Muscle layer of duodenum (tissue), 2 donors: ENCODE data around the gene ZBTB3.
"Not testable (repeated sequence)": the region's sequence is repeated elsewhere in the genome, so short reads cannot be mapped to it uniquely, and the experiment has no call there.

Experiments used
- H3K27ac ChIP-seq: one replicate; pipeline ENCODE4 v1.7.0; 2013; ENCODE audit warnings: mild to moderate bottlenecking, low read length
- H3K27me3 ChIP-seq: one replicate; pipeline ENCODE4 v1.7.0; 2013; ENCODE audit warnings: low read depth, mild to moderate bottlenecking, control low read depth, low read length
- H3K36me3 ChIP-seq, 2 donors: one replicate each; pipeline ENCODE4 v1.7.0; 2013; ENCODE audit warnings: low read length in 2 of 2, control low read depth in 1 of 2, mild to moderate bottlenecking in 1 of 2; ENCODE audit not compliant: insufficient read depth in 2 of 2, control insufficient read depth in 1 of 2
- H3K4me1 ChIP-seq, 2 donors: one replicate each; pipeline ENCODE4 v1.7.0; 2013; ENCODE audit warnings: low read length in 2 of 2, mild to moderate bottlenecking in 2 of 2, control low read depth in 1 of 2, moderate library complexity in 1 of 2; ENCODE audit not compliant: insufficient read depth in 2 of 2, control insufficient read depth in 1 of 2
- H3K4me3 ChIP-seq, 2 donors: one replicate each; pipeline ENCODE4 v1.7.0; 2013; ENCODE audit warnings: low read length in 2 of 2, low read depth in 1 of 2, mild to moderate bottlenecking in 1 of 2
- H3K9me3 ChIP-seq, 2 donors: one replicate each; pipeline ENCODE4 v1.7.0; 2013; ENCODE audit warnings: low read length in 2 of 2, control low read depth in 1 of 2, mild to moderate bottlenecking in 1 of 2; ENCODE audit not compliant: control insufficient read depth in 1 of 2
- donor health status: healthy.

Gene ZBTB3

GRCh38 chr11:62786318-62787004, 32.5 kb upstream of the ZBTB3 start:
- H3K36me3 ChIP-seq = peaks cover 22 to 31% of the 10 kb centered on the region in 2 donors
- no peaks in the 10 kb centered on the region for H3K27me3 ChIP-seq
- peak overlapping the region; percentile 98 for H3K4me3 ChIP-seq
- H3K9me3 ChIP-seq = no peaks in the 10 kb centered on the region
- H3K4me1 ChIP-seq = peaks cover 14 to 45% of the 10 kb centered on the region in 2 donors
- peak overlapping the region; percentile 94 for H3K27ac ChIP-seq

- Histone ChIP-seq H3K4me1 (peaks cover 6 to 9% of the 10 kb centered on the region in 2 donors), H3K27ac (no peak overlapping the region), H3K9me3 (no peaks in the 10 kb centered on the region), H3K36me3 (peaks cover 20 to 23% of the 10 kb centered on the region in 2 donors), H3K27me3 (no peaks in the 10 kb centered on the region), H3K4me3 (no peak overlapping the region)
Measured at GRCh38 chr11:62782753-62783152, 28.8 kb upstream of the ZBTB3 start.

DNA sequence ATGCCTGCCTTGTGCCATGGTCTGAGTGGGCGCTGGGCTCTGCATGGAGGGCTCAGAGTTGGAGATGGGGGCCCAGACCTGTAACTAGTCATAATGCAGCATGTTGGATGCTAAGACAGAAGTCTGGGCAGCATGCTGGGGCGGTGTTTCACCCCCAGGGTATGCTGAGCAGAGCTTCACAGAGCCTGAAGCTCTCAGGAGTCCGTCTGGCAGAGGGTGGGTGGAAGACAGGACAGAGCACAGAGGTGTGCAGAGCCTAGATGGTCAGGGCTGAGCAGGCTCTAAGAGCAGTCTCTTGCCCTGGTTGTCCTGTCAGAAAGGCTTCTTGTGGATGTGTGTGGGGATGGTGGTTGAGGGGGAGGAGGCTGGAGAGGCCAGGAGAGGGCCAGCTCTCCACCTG, 24.5 kb upstream of the ZBTB3 start:
- H3K9me3 ChIP-seq = no peaks in the 10 kb centered on the region
- H3K27me3 ChIP-seq = no peaks in the 10 kb centered on the region
- H3K27ac ChIP-seq = no peak overlapping the region
- H3K36me3 ChIP-seq = peaks cover 30 to 39% of the 10 kb centered on the region in 2 donors
- H3K4me3 ChIP-seq = no peak overlapping the region
- no peaks in the 10 kb centered on the region for H3K4me1 ChIP-seq

- no peak overlapping the region for H3K27ac ChIP-seq
- no peaks in the 10 kb centered on the region for H3K4me1 ChIP-seq
- H3K36me3 ChIP-seq = peaks cover 24 to 34% of the 10 kb centered on the region in 2 donors
Measured at GRCh38 chr11:62777389-62777788, 23.4 kb upstream of the ZBTB3 start.

GRCh38 chr11:62775646-62776045, 21.7 kb upstream of the ZBTB3 start:
- no peak overlapping the region for H3K27ac ChIP-seq
- peaks cover 20 to 28% of the 10 kb centered on the region in 2 donors for H3K36me3 ChIP-seq
- no peak overlapping the region for H3K4me3 ChIP-seq
- H3K4me1 ChIP-seq = peaks cover 0 to 8% of the 10 kb centered on the region in 2 donors
- no peaks in the 10 kb centered on the region for H3K27me3 ChIP-seq
- no peaks in the 10 kb centered on the region for H3K9me3 ChIP-seq

More at GRCh38 chr11:62777389-62777788, 23.4 kb upstream of the ZBTB3 start:
- Histone ChIP-seq H3K4me3 (no peak overlapping the region), H3K27me3 (no peaks in the 10 kb centered on the region), H3K9me3 (no peaks in the 10 kb centered on the region)

DNA sequence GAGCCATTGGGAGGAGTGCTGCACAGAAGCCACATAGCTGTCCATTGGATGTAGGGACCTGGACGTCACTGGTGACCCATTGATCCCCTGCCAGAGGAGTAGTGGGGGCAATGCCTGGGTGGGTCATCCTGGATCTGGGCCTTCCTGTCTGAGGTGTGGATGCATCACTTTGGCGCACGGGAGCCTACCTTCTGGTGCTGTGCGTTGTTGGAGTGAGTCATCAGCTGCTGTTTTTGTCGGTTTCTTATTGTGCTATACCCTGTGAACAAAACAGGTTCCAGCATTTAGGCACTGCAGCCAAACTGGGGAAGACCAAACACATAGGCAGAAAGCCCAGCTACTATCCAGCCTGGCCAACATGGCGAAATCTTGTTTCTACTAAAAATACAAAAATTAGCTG, 20.4 kb upstream of the ZBTB3 start:
- Histone ChIP-seq H3K9me3 (no peaks in the 10 kb centered on the region), H3K4me1 (peaks cover 0 to 18% of the 10 kb centered on the region in 2 donors), H3K27ac (no peak overlapping the region), H3K27me3 (no peaks in the 10 kb centered on the region), H3K36me3 (peaks cover 20 to 28% of the 10 kb centered on the region in 2 donors), H3K4me3 (no peak overlapping the region)

DNA sequence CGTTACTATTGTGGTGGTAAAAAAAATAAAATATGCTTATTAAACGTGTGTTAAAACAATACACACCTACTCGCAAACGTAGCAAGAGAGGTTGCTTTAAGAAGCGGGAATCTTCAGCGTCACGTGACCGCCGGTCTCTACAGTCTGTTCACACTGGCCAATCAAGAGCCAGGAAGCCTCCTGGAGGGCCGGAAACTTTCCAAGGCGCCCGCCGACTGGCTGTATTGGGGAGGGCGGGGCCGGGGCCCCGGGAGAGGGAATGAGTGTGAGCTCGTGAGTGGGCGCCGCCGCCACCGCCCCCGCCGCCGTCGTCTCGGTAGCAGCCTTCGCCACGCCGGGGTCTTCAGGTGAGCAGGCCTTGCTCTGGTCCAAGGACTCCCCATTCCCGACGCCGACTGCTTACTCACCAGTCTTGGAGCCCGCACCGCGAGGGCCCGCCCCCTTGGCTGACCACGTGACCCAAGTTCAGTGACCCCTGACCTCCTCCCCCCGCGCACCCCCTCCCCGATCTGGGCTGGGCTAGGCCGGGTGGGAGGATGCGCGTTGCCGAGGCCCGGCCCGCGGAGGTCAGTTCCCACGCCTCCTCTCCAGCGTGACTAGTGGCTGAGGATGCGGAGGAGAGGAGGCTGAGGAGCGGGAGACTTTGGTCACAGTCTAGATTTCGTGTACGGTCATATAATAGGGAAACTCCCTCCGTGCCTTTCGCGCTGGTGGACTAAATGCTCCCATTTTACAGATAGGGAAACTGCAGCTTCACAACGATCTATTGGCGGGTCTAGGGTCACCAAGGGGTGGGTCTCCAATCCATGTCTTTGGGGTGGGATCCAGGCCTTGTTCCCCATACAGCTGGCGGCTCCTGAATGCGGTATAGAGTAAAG, 17.4 kb upstream of the ZBTB3 start, which contains the start of gene TAF6L:
Gene TAF6L (plus strand): TSS at position 253 of the 878 bp plus-strand sequence. CDS start 4,388 bp downstream, outside the sequence.
- peak within 1 kb of the TSS; percentile 73 to 77 for H3K4me3 ChIP-seq
- peaks cover 0 to 18% of the 10 kb centered on the region in 2 donors for H3K4me1 ChIP-seq
- peaks cover 17 to 22% of the 10 kb centered on the region in 2 donors for H3K36me3 ChIP-seq
- H3K27ac ChIP-seq = peak within 1 kb of the TSS; percentile 62
- no peaks in the 10 kb centered on the region for H3K9me3 ChIP-seq
- H3K27me3 ChIP-seq = no peaks in the 10 kb centered on the region

- peaks cover 0 to 18% of the 10 kb centered on the region in 2 donors for H3K4me1 ChIP-seq
- H3K4me3 ChIP-seq = peak overlapping the region; percentile 73 to 77
- H3K27ac ChIP-seq = peak overlapping the region; percentile 62
- H3K27me3 ChIP-seq = no peaks in the 10 kb centered on the region
- peaks cover 16 to 22% of the 10 kb centered on the region in 2 donors for H3K36me3 ChIP-seq
- no peaks in the 10 kb centered on the region for H3K9me3 ChIP-seq
Measured at GRCh38 chr11:62770778-62771143, 16.8 kb upstream of the ZBTB3 start.

DNA sequence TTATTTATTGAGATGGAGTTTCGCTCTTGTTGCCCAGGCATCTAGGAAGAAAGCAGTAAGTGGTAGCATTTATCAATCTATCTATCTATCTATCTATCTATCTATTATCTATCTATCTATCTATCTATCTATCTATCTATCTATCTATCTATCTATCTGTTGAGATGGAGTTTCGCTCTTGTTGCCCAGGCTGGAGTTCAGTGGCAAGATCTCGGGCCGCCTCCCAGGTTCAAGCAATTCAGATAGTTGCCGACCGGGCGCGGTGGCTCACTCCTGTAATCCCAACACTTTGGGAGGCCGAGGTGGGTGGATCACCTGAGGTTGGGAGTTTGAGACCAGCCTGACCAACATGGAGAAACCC, 6.9 kb upstream of the ZBTB3 start:
- H3K27ac ChIP-seq, H3K27me3 ChIP-seq, H3K9me3 ChIP-seq: not testable (repeated sequence)
- Histone ChIP-seq H3K4me1 (peaks cover 11 to 18% of the 10 kb centered on the region in 2 donors), H3K4me3 (peak overlapping the region in 1 of 2 donors; percentile 98), H3K36me3 (peaks cover 7 to 19% of the 10 kb centered on the region in 2 donors)

DNA sequence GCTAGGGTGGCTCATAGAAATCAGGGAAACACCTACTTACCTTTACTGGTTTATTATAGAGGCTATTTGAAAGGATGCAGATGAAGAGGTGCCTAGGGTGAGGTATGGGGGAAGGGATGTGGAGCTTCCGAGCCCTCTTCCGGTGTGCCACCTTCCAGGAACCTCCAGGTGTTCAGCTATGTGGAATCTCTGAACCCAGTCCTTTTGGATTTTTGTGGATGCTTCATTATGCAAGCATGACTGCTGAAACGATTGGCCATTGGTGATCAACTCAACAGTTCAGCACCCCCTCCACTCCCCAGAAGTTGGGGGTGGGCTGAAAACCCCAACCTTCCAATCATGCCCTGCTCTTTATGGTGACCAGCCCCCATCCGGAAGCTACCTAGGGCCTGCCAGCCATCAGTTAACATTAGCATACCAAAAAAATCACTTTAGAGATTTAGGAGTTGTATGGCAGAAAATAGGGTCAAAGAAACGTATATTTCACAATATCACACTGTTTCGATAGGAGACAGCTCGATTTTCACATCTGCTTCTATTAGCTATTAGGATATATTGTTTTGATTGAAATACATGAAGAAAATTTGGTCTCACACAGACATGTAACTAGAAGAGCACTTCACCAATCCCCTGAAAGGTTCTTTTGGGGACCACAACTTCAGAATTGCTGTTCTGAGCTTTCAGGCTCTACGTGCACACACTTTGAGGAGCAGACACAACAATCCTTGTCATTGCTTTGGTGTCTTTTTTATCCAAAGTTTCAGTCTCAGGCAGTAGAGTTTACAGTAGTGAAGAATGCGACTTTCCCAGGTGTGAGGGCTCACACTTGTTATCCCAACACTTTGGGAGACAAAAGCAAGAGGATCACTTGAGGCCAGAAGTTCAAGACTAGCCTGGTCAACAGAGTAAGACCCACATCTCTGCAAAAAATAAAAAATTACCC, 4.2 kb upstream of the ZBTB3 start:
- Histone ChIP-seq H3K9me3 (no peaks in the 10 kb centered on the region), H3K27ac (no peak overlapping the region), H3K36me3 (peaks cover 0 to 3% of the 10 kb centered on the region in 2 donors), H3K4me3 (no peak overlapping the region), H3K4me1 (peaks cover 16 to 22% of the 10 kb centered on the region in 2 donors), H3K27me3 (no peaks in the 10 kb centered on the region)
